Fibroblast of villous mesenchyme (primary cell): ENCODE results near the gene UBE2S. TPM values are rescaled to one million over a fixed set of nuclear protein-coding genes. Genes with fewer than 3 reads are reported as not detected.
A peak's percentile ranks its signal among the peaks of the same experiment; 100 is the strongest.

Experiments
- DNase-seq: peaks from one replicate; pipeline ENCODE4 v3.0.0-alpha.2; 2010; ENCODE audit warnings: low read depth
- H3K4me3 ChIP-seq: 2 replicates; pipeline ENCODE4 v1.5.1; 2011; ENCODE audit warnings: low read depth, mild to moderate bottlenecking, low read length
- total RNA-seq: library from RNA; depleted of rRNA; stranded (reverse); fragments of >200 nt; gene quantifications from 2 replicates; pipeline ENCODE4 v1.2.3, GENCODE V29; 2012
- TF ChIP-seq, protein P1 (sequence below): IDR thresholded peaks from 2 replicates; pipeline ENCODE4 v1.5.1; 2012; ENCODE audit warnings: low read depth, mild to moderate bottlenecking, low read length; ENCODE audit not compliant: insufficient read depth

UBE2S gene
- total RNA-seq, 1 donor: 108 TPM

DNA sequence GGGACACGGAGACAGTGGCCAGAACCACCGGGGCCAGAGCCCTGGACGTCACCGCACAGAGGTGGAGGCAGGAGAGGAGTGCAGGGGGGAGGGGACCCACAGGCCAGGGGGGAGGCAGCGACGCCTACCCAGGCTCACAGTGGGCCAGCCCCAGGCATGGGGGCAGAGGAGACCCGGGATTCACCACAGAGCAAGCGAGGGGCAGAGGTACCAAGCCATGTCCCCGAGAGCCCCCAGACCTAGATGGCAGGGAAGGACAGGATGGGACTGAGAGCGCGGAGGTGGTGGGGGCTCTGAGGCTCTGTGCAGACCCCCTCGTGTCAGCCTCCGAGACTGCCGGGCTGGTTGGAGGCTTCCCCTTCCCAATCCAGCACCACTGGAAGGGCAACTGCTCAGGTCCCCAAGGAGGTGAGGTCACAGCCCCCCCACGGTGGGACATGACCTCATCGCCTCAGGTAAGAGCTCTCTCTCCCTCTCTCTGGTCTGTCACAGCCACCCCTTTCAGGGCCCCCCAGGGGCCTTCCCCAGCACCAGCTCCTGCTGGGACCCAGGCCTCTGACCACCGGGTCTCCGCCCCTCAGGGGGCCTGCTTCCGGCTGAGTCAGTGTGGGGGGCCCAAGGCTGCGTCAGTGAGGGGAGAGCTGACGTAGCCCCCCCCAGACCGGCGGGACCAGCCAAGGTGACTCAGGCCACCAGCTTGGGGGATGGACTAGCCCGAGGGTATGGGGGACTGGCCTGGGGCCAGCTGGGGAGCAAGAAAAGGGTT is 35.1 kb downstream of the UBE2S start:
- TF ChIP-seq, protein P1, sequence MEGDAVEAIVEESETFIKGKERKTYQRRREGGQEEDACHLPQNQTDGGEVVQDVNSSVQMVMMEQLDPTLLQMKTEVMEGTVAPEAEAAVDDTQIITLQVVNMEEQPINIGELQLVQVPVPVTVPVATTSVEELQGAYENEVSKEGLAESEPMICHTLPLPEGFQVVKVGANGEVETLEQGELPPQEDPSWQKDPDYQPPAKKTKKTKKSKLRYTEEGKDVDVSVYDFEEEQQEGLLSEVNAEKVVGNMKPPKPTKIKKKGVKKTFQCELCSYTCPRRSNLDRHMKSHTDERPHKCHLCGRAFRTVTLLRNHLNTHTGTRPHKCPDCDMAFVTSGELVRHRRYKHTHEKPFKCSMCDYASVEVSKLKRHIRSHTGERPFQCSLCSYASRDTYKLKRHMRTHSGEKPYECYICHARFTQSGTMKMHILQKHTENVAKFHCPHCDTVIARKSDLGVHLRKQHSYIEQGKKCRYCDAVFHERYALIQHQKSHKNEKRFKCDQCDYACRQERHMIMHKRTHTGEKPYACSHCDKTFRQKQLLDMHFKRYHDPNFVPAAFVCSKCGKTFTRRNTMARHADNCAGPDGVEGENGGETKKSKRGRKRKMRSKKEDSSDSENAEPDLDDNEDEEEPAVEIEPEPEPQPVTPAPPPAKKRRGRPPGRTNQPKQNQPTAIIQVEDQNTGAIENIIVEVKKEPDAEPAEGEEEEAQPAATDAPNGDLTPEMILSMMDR: no peak
- no peak overlapping the region for H3K4me3 ChIP-seq
- DNase-seq: peak; percentile 43

DNA sequence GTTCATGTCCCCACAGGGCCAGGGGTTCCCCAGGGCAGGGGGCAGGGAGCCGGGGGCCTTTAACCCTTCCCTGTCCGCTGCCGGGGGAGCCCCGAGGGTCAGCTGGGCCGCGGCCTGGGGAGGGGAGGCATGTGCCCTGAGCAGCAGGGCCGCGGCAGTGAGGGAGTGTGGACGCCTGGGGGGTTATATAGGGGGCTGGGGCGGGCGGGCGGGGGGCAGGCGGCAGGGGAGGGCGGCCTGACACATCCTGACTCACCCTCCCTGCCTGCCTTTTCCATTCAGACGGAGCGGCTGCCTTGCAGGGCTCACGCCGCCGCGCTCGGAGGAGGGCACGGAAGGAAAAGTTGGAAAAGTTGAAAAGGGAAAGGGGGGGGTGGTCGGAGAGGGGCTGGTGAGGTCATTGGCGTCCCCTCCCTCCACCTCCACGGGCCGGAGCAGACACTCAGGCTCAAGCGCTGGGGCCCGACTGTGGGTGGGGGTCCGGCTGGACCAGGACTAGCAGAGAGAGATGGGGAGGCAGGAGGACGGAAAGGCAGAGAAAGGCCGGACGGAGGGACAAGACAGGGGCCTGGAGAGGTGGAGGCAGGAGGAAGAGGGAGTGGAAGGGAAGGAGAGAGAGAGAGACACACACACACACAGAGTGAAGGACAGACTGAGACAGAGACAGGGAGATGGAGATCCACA is 37.1 kb downstream of the UBE2S start, which contains the start of gene IL11:
TSS of gene IL11 (minus strand) at position 159 of the 684 bp plus-strand sequence. CDS start at position 6, 153 bp downstream.
- TF ChIP-seq, protein P1: no peak
- H3K4me3 ChIP-seq: peak within 1 kb of the TSS; percentile 71
- peak; percentile 29 for DNase-seq

DNA sequence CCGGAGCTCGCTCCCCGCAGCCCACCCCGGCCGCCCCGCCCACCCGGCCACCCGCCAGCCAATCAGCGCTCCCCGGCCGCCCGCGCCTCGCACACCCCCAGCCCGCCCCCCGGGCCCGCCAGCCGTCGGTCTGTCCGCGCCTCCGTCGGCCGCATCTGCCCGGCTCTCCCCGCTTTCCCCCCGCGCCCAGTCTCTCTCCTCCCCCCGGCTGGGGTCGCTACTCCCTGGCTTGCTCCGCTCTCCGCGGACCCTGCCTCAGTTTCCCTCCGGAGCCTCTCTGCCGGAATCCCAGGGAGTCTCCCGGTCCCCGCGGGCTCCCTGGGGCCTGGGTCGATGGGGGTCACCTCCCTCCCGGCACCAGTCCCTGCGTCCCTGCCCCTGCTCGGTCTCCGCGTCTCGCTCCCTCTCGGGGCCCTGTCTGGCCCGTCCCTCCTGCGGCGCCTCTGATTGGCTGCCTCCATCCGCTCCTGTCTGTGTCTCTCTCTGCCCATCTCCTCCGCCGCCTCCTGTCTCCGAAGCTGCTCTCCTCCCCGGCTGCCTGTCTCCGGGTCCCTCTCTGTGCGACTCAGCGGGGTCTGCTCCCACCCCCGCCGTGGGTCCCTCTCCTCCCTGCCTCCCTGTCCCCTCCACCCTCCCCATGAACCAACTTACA is 37.8 kb downstream of the UBE2S start:
- DNase-seq: peak; percentile 70
- peak overlapping the region; percentile 71 for H3K4me3 ChIP-seq
- TF ChIP-seq, protein P1: no peak

DNA sequence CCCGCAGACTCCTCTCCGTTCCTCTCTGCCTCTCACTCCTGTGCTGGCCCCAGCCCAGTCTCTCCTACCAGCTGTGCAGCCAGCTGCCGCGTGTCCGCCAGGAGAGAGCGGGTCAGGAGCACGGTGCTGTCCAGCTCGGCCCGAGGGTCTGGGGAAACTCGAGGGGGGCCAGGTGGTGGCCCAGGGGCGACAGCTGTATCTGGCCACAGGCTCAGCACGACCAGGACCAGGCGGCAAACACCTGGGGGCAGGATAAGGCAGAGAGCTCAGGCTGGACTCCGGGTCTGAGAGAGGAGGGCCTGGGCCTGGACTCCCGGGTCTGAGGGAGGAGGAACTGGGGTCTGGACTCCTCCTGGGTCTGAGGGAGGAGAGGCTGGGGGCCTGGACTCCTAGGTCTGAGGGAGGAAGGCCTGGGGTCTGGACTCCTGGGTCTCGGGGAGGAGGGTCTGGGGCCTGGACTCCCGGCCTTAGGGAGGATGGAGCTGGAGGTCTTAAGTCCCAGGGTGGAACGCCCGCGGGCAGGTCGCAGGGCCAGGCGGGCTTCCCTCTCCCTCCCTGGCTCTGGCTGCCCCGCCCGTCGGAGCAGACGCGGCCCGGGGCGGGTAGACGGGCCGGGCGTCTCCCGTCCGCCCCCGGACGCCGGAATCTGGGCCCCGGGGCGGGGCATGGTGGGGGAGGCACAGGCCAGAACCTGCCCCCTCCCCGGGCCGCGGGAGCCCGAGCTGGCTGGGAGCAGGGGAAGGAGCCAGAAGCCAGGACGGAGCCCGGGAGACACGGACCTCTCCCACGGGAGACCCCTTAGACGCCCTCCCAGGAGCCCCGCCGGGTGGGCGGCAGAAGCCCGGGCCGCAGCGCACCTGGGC is 38.7 kb downstream of the UBE2S start:
- peak overlapping the region; percentile 54 for H3K4me3 ChIP-seq
- peak; percentile 39 for DNase-seq
- TF ChIP-seq, protein P1: no peak

DNA sequence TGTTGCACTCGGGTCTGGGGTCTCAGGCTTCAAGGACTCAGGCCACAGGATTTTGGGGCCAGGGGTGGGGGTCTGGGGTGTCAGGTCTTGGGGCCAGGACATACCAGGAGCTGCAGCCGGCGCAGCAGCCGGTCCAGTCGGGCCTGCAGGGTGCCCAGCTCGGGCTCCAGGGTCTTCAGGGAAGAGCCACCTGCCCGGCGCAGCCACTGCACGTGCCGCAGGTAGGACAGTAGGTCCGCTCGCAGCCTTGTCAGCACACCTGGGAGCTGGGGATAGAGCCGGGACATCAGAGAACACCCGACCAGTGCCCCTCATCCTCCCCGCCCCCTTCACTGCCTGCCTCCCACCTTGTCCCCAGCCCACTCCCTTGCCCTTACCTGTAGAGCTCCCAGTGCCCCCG is 39.5 kb downstream of the UBE2S start:
- no peak for DNase-seq
- no peak overlapping the region for H3K4me3 ChIP-seq
- TF ChIP-seq, protein P1: no peak

DNA sequence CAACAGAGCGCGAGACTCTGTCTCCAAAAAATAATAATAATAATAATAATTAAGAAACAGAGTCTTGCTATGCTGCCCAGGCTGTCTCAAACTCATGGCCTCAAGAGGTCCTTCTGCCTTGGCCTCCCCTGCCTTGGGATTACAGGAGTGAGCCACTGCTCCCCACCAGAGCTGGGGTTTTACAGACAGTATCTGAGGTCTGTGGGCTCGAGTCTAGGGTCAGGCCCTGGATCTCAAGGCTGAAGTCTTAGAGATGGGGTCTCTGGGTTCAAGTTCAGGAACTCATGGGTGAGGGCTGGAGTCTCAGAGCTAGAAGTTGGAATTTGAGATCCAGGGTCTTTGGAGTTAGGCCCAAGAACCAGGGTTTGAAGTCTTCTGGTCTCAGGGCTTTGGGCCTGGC is 40.8 kb downstream of the UBE2S start:
- DNase-seq: no peak
- H3K4me3 ChIP-seq: no peak overlapping the region
- TF ChIP-seq, protein P1: no peak
